HG03342 (cell line): ENCODE results near the gene ABCC8.

Experiments
- ATAC-seq: cut with Tn5 transposase; IDR thresholded peaks from one replicate; pipeline ENCODE4 v1.9.1; 2021; ENCODE audit warnings: mild to moderate bottlenecking, moderate library complexity; ENCODE audit not compliant: unreplicated experiment

Gene ABCC8

DNA sequence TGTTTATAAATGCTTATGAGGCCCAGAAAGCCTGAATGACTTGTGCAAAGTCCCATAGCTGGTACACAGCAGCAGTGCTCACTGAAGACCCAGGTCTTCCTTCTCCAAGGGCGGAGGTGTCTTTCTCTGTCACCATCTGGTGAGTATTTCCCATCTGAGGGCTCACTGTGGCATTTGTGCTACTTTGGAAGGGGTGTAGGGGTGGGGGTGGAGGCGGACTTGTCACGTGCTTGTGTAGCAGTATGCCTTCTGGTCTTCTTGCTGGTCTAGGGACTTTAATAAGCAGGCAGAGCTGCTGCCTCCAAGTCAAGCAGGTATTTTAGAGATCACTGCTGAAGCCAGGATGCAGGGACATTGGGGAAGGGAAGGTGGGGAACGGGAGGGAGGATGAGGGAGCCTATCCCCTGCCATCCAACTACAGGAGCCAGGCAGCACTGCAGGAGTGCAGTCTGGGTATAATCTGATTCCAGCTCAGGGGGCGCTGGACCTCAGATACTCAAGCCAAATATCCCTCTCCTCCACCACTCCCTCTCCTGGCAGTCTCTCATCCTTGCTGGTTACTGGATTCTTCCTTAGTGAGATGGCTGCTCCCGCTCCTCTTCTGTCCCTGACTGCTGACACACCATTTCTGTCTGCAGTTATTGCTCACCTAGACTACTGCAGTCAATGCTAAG, 3.4 kb downstream of the ABCC8 start:
- ATAC-seq: no peak

GRCh38 chr11:17472467-17472866, 4.2 kb downstream of the ABCC8 start:
- ATAC-seq: no peak

DNA sequence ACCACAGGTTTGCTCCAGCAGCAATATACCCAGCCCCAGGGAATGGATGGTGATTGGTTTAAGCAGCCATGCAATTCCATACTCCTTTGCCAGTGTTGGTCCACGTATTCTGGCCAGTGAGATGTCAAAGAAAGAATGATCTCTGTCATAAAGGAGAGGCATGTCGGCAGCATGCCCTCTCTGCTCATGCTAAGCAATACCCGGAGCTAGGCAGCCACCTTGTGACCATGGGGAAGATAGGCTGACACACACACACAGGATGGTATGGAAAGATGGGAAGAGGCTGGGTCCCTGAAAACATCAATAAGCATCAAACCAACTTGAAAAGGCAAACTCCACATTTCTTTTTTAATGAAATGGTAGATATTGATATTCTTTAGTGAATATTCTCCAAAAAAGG, 5.1 kb downstream of the ABCC8 start:
- ATAC-seq: no peak

DNA sequence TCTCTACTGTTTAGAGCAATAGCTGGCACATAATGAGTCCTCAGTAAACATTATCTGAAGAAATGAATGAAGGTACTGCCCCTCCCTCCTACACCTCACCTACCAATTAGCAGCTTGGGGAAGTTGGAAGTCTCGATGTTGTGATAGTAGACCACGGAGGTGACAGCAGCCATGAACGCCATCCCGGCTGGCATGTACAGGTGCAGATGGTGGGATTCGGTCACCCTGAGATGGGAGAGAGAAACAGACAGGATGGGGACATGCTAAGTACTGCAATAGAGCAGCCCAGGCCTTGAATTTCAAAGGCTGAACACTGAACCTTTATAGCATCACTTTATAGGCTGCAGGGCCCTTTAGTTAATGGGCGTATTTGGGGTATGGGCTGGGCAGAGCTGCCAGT, 6.6 kb downstream of the ABCC8 start:
- no peak for ATAC-seq

DNA sequence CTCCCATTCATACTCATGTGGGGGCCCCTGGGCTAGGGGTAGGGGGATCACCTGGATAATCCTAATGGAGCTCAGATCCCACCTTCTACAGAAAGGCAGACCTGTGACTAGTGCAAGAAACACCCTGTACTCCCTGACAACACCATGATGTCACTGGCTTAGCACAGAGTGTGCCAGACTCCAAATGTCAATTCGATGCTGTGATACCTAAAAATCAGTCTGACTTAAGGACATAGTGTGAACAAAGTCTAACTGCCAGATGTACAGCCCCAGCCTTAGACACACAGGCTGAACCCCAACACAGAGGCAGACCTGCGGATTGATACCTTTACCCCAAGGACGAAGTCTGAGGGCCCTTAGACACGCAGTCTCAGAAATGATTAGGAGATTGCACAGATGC, 8.5 kb downstream of the ABCC8 start:
- ATAC-seq: no peak

DNA sequence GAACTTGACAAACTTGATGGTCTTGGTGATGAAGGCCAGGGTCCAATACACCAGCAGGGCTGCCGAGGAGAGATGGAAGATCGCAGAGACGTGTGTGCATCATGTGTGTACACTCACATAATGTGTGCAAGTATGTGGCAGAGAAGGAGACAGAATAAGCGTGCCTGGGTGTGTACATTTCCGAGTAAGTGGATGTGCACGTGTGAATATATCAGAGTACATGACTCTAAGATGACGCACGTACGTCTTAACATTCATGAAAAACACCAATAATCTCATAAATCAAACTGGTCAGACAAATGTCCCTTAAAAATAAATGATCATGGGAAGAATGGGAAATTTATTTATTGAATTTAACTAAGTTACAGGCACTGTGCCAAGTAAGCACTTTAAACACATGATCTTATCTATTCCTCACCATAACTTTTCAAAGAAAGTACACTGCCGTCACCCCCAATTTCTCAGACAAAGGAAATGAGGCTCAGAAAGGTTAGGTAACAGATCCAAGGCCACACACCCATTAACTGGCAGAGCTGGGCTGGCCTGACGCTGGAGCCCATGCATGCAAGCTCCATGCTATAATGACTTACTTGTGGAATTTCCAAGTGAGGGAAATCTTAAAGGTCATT, 13.0 kb downstream of the ABCC8 start:
- no peak for ATAC-seq

- no peak for ATAC-seq
Observed at GRCh38 chr11:17462940-17463339, 13.7 kb downstream of the ABCC8 start.

- ATAC-seq: no peak
Observed at GRCh38 chr11:17460406-17460805, 16.2 kb downstream of the ABCC8 start.

DNA sequence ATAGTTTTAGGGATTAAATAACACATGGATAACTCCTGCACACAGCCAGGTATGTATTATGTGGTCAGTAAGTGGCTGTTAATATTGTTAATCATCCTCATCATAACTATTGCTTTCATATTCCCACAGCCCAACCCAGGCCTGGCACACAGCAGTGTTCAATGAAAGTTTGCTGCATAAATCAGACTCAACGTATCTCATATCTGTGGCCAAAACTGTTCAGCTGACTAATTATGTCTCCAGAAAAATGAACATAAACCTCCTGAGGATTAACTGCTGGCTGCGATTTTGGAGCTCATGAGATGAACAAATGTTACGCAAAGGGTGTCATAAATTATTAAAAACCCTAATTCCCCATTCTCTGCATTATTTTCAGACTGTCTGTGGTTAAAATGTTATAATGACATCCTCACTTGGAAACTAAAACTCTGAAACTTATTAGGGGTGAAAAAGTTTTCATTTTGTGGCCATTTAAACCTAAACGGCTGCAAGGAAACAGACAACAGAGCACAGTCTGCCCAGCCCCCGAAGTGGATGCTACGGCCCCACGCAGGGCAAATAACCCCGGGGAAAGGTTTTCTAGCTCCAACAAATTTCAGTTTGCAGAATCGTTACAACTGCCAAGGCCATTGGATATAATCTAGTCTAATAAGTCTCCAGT, 17.3 kb downstream of the ABCC8 start:
- ATAC-seq: no peak

DNA sequence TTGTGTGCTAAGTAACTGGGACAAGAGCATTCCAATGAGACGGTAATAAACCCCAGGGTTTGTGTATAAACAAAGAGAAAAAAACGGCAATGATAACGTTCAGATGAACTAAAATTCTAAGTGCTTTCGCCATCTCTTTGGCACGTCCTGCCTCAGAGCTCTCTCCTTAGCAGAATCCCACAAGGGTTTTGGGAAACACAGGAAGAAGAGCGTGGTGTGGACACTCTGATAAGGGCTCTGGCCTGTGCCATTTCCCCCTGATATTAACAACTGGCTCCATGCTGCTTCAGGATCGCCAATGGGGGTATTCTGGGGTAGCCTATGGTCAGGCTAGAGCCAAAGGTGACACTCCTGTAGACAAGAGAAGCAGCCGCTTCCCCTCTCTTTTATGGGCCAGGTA, 18.4 kb downstream of the ABCC8 start:
- ATAC-seq: no peak

DNA sequence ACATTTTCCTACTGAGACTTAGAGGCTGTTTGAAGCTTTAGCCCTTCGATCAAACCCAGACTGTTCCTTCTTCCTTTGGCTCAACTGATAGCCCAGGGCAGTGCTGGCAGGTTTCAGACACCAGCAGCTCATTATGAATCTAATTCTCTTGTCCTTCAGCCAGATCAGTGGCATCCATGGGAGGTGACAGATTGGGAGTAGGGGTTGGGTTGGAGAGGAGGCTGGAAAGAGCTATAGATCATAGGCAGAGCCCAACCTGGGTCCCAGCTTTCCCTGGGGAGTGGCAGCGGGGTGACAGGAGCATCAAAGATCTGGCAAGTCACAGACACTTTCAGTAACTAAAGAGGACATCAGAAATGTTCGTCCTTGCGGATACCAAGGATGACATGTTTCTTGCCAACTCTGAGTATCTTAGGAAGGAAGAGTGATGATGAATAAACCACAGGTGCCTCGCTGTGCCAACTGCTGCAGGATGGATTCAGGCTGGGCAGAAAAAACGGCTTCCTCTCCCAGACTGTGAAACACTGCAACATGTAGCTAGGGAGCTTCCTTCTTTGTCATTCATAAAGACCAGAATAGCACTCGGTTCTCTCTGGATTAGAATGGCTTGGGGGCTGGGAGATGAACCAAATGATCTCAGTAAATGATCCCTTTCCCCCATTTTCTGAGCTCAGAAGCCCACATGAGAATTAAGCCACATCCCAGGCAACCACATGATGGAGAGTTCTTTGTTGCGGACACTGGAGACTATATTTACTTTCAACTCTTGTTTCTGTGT, 19.1 kb downstream of the ABCC8 start:
- ATAC-seq: no peak

GRCh38 chr11:17452668-17453067, 24.0 kb downstream of the ABCC8 start:
- ATAC-seq: no peak

DNA sequence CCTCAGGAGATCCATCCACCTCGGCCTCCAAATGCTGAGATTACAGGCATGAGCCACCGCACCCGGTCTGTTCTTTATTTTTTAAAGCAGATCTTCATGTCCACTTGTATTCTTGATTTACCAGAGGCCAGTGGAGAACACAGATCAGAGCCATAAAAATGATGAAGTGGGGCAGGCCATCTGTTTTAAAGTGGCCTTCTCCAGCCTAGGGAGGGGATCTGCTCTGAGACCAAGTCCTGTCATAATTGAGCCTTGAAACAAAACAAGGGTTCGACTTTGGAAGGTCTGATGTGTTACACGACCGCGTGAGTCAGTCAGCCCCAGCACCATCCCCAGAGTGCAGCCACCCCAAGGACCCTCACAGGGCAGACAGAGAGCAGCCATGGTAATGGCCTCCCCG, 27.5 kb downstream of the ABCC8 start:
- ATAC-seq: no peak

DNA sequence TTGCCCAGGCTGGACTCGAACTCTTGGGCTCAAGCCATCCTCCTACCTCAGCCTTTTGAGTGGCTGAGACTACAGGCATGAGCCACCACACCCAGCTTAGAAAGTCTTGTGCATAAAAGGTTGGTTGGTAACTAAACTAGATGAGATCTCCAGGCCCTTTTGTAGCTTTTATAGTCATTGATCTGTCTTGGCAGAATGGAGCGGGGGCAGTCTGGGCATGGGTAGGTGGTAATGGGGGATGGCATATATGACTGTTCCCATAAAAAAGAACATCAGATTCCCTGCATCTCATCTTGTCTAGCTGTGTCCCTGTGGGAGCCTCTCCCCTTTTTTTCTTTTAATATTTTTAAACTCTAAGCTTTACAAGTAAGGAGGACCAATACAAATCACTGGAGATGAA, 30.2 kb downstream of the ABCC8 start:
- no peak for ATAC-seq

- ATAC-seq: no peak
Observed at GRCh38 chr11:17445240-17445795, 31.3 kb downstream of the ABCC8 start.

- no peak for ATAC-seq
Observed at GRCh38 chr11:17443926-17444690, 32.5 kb downstream of the ABCC8 start.

DNA sequence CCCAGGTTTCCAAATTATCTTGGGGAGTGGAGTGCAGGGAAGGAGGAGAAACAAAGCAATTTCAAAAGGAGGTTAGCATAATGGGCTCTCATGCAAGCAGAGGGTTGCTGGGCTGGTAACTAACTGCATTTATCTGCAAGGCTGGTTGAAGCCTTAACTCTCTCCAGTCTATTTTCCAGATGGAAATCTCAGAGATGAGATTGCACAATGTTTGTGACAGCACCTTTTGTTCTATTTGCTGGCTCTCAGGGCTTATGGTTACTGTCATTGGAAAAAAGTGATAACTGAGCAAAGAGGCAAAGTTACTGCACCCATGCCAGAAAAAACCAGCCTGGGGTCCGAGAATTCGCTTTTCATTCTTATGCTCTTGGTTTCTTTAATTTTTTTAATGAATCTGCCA, 33.2 kb downstream of the ABCC8 start:
- no peak for ATAC-seq

DNA sequence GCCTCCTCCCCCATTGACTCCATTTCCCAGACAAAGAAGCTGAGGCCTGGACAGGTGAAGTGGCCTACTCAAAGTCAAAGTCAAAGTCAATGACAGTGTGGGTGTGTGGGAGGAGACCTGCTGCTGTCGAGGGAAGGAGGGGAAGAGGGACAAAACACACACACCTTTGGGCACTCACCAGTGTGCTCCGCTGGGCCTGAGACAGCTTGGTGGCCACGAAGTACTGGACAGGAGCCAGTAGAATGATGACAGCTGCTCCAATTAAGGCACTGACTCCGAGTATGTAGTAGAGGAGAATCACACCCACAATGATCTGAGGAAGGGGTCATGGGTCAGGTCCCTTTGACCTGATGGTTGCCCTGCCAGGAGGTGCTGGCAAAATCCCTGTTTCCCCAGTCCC, 33.6 kb downstream of the ABCC8 start:
- no peak for ATAC-seq

- no peak for ATAC-seq
Observed at GRCh38 chr11:17439316-17439782, 37.3 kb downstream of the ABCC8 start.

DNA sequence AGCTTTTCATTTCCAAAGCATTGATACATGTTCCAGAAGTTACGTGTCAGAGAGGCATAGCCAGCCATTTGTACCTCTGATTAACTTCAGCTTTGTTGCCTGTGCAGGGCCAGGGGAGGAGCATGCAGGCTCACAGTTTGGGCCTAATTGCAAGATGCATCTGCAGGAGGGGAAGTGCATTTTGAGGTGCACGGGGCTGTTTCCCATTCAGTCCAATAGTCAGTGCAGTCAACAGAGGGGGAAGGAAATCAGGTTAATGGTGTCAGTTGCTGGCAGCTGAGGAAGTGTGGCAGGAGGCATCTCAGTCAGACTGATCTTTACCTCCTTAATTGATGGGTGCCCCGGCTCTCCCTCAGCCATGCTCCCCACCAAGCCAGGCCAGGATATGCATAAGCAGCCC, 39.3 kb downstream of the ABCC8 start:
- no peak for ATAC-seq

DNA sequence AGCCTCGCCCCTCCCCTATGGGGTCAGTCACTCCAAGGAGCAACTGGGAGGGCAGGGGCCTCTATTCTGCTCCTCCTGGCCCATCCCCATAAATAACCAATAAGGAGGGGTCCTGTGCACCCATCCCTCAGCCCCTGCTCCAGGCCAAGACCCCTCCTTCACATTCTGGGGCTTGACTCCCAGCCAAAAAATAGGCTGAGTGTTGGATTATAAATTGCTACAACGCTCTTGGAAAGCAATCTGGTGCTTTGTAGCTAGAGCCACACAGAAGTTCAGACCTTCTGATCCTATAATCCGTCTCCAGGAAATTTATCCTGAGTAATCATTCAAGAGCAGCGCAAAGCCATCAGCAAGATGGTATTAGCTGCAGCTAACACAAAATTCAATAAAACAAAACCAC, 42.5 kb downstream of the ABCC8 start:
- no peak for ATAC-seq
